CD4-positive, alpha-beta T cell treated with Interleukin-4 for 4 hours (primary cell): ENCODE results near the gene PLPPR2.
A peak's percentile ranks its signal among the peaks of the same experiment; 100 is the strongest.
"Not testable (repeated sequence)": the region's sequence is repeated elsewhere in the genome, so short reads cannot be mapped to it uniquely, and the experiment has no call there.

Experiments used
- DNase-seq: peaks from one replicate; pipeline ENCODE4 v3.0.0-alpha.2; 2020

Gene PLPPR2

GRCh38 chr19:11340099-11340467 lies 15.1 kb upstream of the PLPPR2 start:
- not testable (repeated sequence) for DNase-seq

- DNase-seq, result no peak
Observed at GRCh38 chr19:11342429-11342828, 12.8 kb upstream of the PLPPR2 start.

- DNase-seq, result no peak
Observed at GRCh38 chr19:11345122-11345803, 10.0 kb upstream of the PLPPR2 start.

- DNase-seq, result peak; percentile 99
Observed at GRCh38 chr19:11346104-11346940, 8.9 kb upstream of the PLPPR2 start, which contains the start of the genes CCDC159 and TMEM205. Gene CCDC159, plus strand, starts transcription at chr19:11346519. Its CDS starts 88 bp downstream, at chr19:11346607. Gene TMEM205, minus strand, starts transcription at chr19:11346268. Its CDS starts 649 bp downstream, at chr19:11345619.

- no peak for DNase-seq
Observed at GRCh38 chr19:11347546-11348039, 7.6 kb upstream of the PLPPR2 start.

- DNase-seq, result no peak
Observed at GRCh38 chr19:11349171-11349570, 6.1 kb upstream of the PLPPR2 start.

GRCh38 chr19:11354102-11354501 lies 1.1 kb upstream of the PLPPR2 start:
- DNase-seq, result not testable (repeated sequence)

- no peak for DNase-seq
Observed at GRCh38 chr19:11356074-11356397, 804 bp downstream of the PLPPR2 start.

- no peak for DNase-seq
Observed at GRCh38 chr19:11356676-11357550, 1.7 kb downstream of the PLPPR2 start.

- DNase-seq, result no peak
Observed at GRCh38 chr19:11359421-11359820, 4.2 kb downstream of the PLPPR2 start.

GRCh38 chr19:11361037-11361770 lies 6.0 kb downstream of the PLPPR2 start:
- no peak for DNase-seq

GRCh38 chr19:11361771-11362731 lies 6.8 kb downstream of the PLPPR2 start:
- no peak for DNase-seq

- no peak for DNase-seq
Observed at GRCh38 chr19:11363881-11364280, 8.6 kb downstream of the PLPPR2 start.

- no peak for DNase-seq
Observed at GRCh38 chr19:11364296-11364904, 9.2 kb downstream of the PLPPR2 start.

- no peak for DNase-seq
Observed at GRCh38 chr19:11364935-11365334, 9.7 kb downstream of the PLPPR2 start.

GRCh38 chr19:11365557-11366117 lies 10.4 kb downstream of the PLPPR2 start:
- no peak for DNase-seq

GRCh38 chr19:11367528-11367927 lies 12.3 kb downstream of the PLPPR2 start:
- DNase-seq, result no peak

- DNase-seq, result no peak
Observed at GRCh38 chr19:11370744-11371143, 15.5 kb downstream of the PLPPR2 start.

GRCh38 chr19:11373166-11373884 lies 18.1 kb downstream of the PLPPR2 start:
- DNase-seq, result no peak
